Prostate gland (tissue), 2 donors: ENCODE results near the gene COL23A1.
"Not testable (repeated sequence)": the region's sequence is repeated elsewhere in the genome, so short reads cannot be mapped to it uniquely, and the experiment has no call there.

Source experiments
- POLR2A ChIP-seq: fragments of 450-650 bp; IDR thresholded peaks from one replicate; pipeline ENCODE4 v1.6.1; 2016; ENCODE audit warnings: antibody characterized with exemption, mild to moderate bottlenecking
- TF ChIP-seq, protein P1 (sequence below), 4 experiments: fragments of 200-600 bp in 2 of 4; fragments of 450-650 bp in 2 of 4; sonication (generic) in 2 of 4; IDR thresholded peaks; 1 replicate in 3 of 4; 2 replicates in 1 of 4; pipeline ENCODE4 v1.5.1; 2016 to 2019; ENCODE audit warnings: antibody characterized with exemption in 4 of 4, mild to moderate bottlenecking in 2 of 4, moderate library complexity in 2 of 4

DNA sequence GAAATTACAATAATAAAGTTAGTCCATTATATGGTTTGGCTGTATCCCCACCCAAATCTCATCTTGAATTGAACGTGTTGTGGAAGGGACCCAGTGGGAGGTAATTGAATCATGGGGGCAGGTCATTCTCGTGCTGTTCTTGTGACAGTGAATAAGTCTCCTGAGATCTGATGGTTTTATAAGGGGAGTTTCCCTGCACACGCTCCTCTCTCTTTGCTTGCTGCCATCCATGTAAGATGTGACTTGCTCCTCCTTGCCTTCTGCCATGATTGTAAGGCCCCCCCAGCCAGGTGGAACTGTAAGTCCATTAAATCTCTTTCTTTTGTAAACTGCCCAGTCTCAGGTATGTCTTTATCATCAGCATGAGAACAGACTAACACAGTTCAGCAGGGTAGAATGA is 220.7 kb downstream of the COL23A1 start:
- TF ChIP-seq, protein P1, sequence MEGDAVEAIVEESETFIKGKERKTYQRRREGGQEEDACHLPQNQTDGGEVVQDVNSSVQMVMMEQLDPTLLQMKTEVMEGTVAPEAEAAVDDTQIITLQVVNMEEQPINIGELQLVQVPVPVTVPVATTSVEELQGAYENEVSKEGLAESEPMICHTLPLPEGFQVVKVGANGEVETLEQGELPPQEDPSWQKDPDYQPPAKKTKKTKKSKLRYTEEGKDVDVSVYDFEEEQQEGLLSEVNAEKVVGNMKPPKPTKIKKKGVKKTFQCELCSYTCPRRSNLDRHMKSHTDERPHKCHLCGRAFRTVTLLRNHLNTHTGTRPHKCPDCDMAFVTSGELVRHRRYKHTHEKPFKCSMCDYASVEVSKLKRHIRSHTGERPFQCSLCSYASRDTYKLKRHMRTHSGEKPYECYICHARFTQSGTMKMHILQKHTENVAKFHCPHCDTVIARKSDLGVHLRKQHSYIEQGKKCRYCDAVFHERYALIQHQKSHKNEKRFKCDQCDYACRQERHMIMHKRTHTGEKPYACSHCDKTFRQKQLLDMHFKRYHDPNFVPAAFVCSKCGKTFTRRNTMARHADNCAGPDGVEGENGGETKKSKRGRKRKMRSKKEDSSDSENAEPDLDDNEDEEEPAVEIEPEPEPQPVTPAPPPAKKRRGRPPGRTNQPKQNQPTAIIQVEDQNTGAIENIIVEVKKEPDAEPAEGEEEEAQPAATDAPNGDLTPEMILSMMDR (IDR thresholded peaks at IDR 0.05): not testable (repeated sequence)
- not testable (repeated sequence) for TF ChIP-seq POLR2A
